Activated gamma-delta T cell treated with Interleukin-2 at 50 U/mL for 16 hours (primary cell): Measurements from ENCODE around the gene GIMD1.

Experiments used
- DNase-seq: peaks from one replicate; pipeline ENCODE4 v3.0.0-alpha.2; 2020

Gene GIMD1

DNA sequence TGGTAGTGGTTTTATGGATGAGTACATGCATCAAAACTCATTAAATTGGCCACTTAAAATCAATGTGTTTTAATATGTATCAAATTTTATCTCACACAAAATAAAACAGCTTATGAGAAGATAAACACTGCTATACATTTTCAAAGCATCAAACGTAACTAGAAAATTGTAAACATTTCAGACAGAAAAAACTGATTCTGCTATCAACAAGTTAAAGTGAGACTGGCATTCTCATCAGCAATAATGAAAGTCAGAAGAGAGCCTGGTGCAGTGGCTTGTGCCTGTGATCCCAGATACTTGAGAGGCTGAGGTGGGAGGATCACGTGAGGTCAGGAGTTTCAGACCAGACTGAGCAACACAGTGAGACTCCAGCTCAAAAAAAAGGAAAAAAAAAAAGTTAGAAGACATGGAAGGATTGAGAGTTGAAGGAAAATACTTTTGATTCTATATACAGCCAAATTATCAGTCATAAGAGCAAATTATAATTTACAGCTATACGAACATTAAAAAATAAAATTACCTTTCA lies 55.5 kb downstream of the GIMD1 start:
- DNase-seq: no peak

DNA sequence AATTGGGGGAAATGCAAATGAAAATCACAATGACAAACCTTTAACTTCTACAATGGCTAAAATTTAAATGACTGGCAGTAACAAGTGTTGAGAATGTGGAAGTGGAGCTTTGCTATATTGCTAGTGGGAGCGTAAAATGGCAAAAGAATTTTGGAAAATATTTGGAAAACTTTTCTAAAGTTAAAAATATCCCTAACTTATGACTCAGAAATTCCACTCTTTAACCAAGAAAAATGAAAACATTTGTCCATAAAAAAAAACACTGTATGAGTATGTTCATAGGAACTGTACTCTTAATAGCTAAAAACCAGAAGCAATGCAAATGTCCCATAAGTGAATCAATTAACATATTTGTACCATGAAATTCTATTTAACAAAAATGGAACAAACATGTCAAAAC lies 56.2 kb downstream of the GIMD1 start:
- DNase-seq: no peak
